CD14-positive monocyte (primary cell): ENCODE data around the gene TMEM184B. TPM values are rescaled to one million over a fixed set of nuclear protein-coding genes. Genes with fewer than 3 reads are reported as not detected.

Source experiments
- DNase-seq, 3 donors: peaks; one replicate each; pipeline ENCODE4 v3.0.0-alpha.2; 2011 to 2022
- H2AFZ ChIP-seq: 2 replicates; pipeline ENCODE4 v1.6.0; 2012; ENCODE audit warnings: mild to moderate bottlenecking, low read depth, low read length, inconsistent platforms; ENCODE audit not compliant: insufficient read depth, poor library complexity, severe bottlenecking
- H3K27ac ChIP-seq, 2 donors: 1 replicate in 1 of 2; 2 replicates in 1 of 2; pipeline ENCODE4 v1.5.1; 2012 to 2013; ENCODE audit warnings: low read length in 2 of 2, control low read depth in 1 of 2, inconsistent platforms in 1 of 2, low read depth in 1 of 2, mild to moderate bottlenecking in 1 of 2
- H3K27me3 ChIP-seq, 2 donors: one replicate each; pipeline versions ENCODE4 v1.6.0 to v1.6.1; 2011 to 2013; ENCODE audit warnings: low read length in 2 of 2; ENCODE audit not compliant: control insufficient read depth in 2 of 2, insufficient read depth in 2 of 2
- H3K36me3 ChIP-seq, 2 donors: replicated peaks in 1 of 2; 1 replicate in 1 of 2; 2 replicates in 1 of 2; pipeline versions ENCODE4 v1.5.1 to v1.6.1; 2012 to 2013; ENCODE audit warnings: low read length in 2 of 2, control low read depth in 1 of 2, inconsistent platforms in 1 of 2, mild to moderate bottlenecking in 1 of 2; ENCODE audit not compliant: insufficient read depth in 2 of 2, control insufficient read depth in 1 of 2
- H3K4me1 ChIP-seq, 2 donors: 1 replicate in 1 of 2; 2 replicates in 1 of 2; pipeline versions ENCODE4 v1.5.1 to v1.6.1; 2012 to 2013; ENCODE audit warnings: low read length in 2 of 2, control low read depth in 1 of 2, inconsistent platforms in 1 of 2, mild to moderate bottlenecking in 1 of 2, moderate library complexity in 1 of 2; ENCODE audit not compliant: insufficient read depth in 2 of 2, control insufficient read depth in 1 of 2
- H3K4me2 ChIP-seq: replicated peaks from 2 replicates; pipeline ENCODE3; 2012; ENCODE audit warnings: low read length, moderate library complexity, mild to moderate bottlenecking; ENCODE audit not compliant: poor library complexity, severe bottlenecking; ENCODE audit errors: extremely low read depth
- H3K4me3 ChIP-seq, 3 experiments: fragments of 200-600 bp in 1 of 3; sonication (generic) in 1 of 3; replicated peaks in 1 of 3; 1 replicate in 2 of 3; 2 replicates in 1 of 3; pipeline ENCODE4 v1.5.1; 2011 to 2013; ENCODE audit warnings: low read length in 3 of 3, mild to moderate bottlenecking in 3 of 3, control low read depth in 2 of 3, low read depth in 2 of 3, inconsistent platforms in 1 of 3, moderate library complexity in 1 of 3
- H3K79me2 ChIP-seq: 2 replicates; pipeline ENCODE4 v1.6.0; 2012; ENCODE audit warnings: mild to moderate bottlenecking, control low read depth, inconsistent platforms, low read length, moderate library complexity; ENCODE audit not compliant: insufficient read depth
- H3K9ac ChIP-seq: 2 replicates; pipeline ENCODE4 v1.6.0; 2017; ENCODE audit warnings: low read length, mild to moderate bottlenecking; ENCODE audit not compliant: insufficient read depth, poor library complexity, severe bottlenecking
- H3K9me3 ChIP-seq, 2 donors: replicated peaks in 1 of 2; 1 replicate in 1 of 2; 2 replicates in 1 of 2; pipeline versions ENCODE4 v1.5.1 to v1.6.1; 2012 to 2013; ENCODE audit warnings: low read length in 2 of 2, control low read depth in 1 of 2; ENCODE audit not compliant: control insufficient read depth in 1 of 2, insufficient read depth in 1 of 2
- H4K20me1 ChIP-seq: 2 replicates; pipeline ENCODE4 v1.6.0; 2012; ENCODE audit warnings: mild to moderate bottlenecking, low read length, control low read depth, moderate library complexity; ENCODE audit not compliant: insufficient read depth
- H3K27ac Mint-ChIP-seq, 7 donors: one replicate each; pipeline ENCODE4 v1.8.0; 2020; ENCODE audit warnings: mild to moderate bottlenecking in 7 of 7, mixed read lengths in 7 of 7, moderate library complexity in 6 of 7, inconsistent platforms in 2 of 7
- H3K27me3 Mint-ChIP-seq, 3 donors: one replicate each; pipeline ENCODE4 v1.8.0; 2021 to 2022; ENCODE audit warnings: low read depth in 3 of 3, mild to moderate bottlenecking in 3 of 3, mixed read lengths in 3 of 3, moderate library complexity in 3 of 3, inconsistent platforms in 1 of 3
- H3K36me3 Mint-ChIP-seq, 2 donors: one replicate each; pipeline ENCODE4 v1.8.0; 2020; ENCODE audit warnings: mixed read lengths in 2 of 2, inconsistent platforms in 1 of 2, mild to moderate bottlenecking in 1 of 2
- H3K4me1 Mint-ChIP-seq: one replicate; pipeline ENCODE4 v1.8.0; 2020; ENCODE audit warnings: mild to moderate bottlenecking, mixed read lengths
- H3K4me3 Mint-ChIP-seq, 2 donors: one replicate each; pipeline ENCODE4 v1.8.0; 2020; ENCODE audit warnings: mild to moderate bottlenecking in 2 of 2, mixed read lengths in 2 of 2, moderate library complexity in 1 of 2
- H3K9me3 Mint-ChIP-seq, 7 donors: one replicate each; pipeline ENCODE4 v1.8.0; 2020 to 2022; ENCODE audit warnings: mixed read lengths in 7 of 7, mild to moderate bottlenecking in 6 of 7, moderate library complexity in 6 of 7, inconsistent platforms in 2 of 7
- WGBS: methylation state at CpG from one replicate; pipeline ENCODE4 v1.1.5; 2013; ENCODE audit warnings: missing lambda C conversion rate; ENCODE audit not compliant: insufficient coverage; 5-methylcytosine and 5-hydroxymethylcytosine counted together
- intact Hi-C, 2 donors: fragments of 100-400 bp; cut with micrococcal nuclease; formaldehyde crosslinking; loops; one replicate each; pipeline versions ENCODE4 v1.15.0 to v1.15.1; 2023
- polyA plus RNA-seq, 3 donors: library from polyadenylated mRNA; depleted of rRNA in 1 of 3; unstranded in 2 of 3; stranded (reverse) in 1 of 3; fragments of 300-500 nt in 2 of 3; fragments of >200 nt in 1 of 3; fragmentation: Illumina TruSeq in 2 of 3; gene quantifications; 1 replicate in 2 of 3; 2 replicates in 1 of 3; pipeline ENCODE4 v1.2.3, GENCODE V29; 2012 to 2021
- TF ChIP-seq, protein P1 (sequence below): fragments of 200-600 bp; IDR thresholded peaks from one replicate; pipeline ENCODE4 v1.8.0; 2022; ENCODE audit warnings: antibody characterized with exemption, mild to moderate bottlenecking

Gene TMEM184B
- polyA plus RNA-seq, 3 donors: 7.4 to 17.7 (median 10.6) TPM

DNA sequence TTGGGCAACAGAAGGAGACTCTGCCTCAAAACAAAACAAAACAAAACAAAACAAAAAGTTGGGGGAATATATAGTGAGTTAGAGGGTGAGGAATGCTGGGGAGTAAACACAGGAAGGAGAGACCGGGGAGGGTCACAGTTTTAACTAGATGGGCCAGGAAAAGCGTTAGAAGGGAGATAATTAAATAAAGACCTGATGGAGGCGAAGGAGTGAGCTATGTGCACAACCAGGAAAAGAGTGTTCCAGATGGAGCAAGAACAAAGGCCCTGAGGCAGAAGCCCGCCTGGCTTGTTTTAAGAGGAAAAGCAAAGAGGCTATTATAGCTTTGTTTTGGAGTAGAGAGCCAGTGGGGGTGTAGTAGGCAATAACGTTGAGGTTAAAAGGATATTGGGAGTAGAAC, 86.4 kb downstream of the TMEM184B start:
- H3K27ac Mint-ChIP-seq: no peak overlapping the region
- Histone ChIP-seq H3K79me2 (no peaks in the 10 kb centered on the region), H3K9ac (no peak overlapping the region), H3K4me2 (no peak overlapping the region), H3K4me3 (no peak overlapping the region), H3K4me1 (peaks cover under 1 to 9% of the 10 kb centered on the region in 2 donors), H2AFZ (no peak overlapping the region), H3K9me3 (no peaks in the 10 kb centered on the region), H3K36me3 (no peaks in the 10 kb centered on the region), H4K20me1 (no peaks in the 10 kb centered on the region), H3K27ac (no peak overlapping the region), H3K27me3 (no peaks in the 10 kb centered on the region)
- peaks cover 7% of the 10 kb centered on the region for H3K4me1 Mint-ChIP-seq
- intact Hi-C loops: no loop called here
- 80% methylated on average over 5 of the region's 5 CpGs for WGBS
- no peak for DNase-seq
- TF ChIP-seq, protein P1, sequence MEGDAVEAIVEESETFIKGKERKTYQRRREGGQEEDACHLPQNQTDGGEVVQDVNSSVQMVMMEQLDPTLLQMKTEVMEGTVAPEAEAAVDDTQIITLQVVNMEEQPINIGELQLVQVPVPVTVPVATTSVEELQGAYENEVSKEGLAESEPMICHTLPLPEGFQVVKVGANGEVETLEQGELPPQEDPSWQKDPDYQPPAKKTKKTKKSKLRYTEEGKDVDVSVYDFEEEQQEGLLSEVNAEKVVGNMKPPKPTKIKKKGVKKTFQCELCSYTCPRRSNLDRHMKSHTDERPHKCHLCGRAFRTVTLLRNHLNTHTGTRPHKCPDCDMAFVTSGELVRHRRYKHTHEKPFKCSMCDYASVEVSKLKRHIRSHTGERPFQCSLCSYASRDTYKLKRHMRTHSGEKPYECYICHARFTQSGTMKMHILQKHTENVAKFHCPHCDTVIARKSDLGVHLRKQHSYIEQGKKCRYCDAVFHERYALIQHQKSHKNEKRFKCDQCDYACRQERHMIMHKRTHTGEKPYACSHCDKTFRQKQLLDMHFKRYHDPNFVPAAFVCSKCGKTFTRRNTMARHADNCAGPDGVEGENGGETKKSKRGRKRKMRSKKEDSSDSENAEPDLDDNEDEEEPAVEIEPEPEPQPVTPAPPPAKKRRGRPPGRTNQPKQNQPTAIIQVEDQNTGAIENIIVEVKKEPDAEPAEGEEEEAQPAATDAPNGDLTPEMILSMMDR: no peak
- H3K36me3 Mint-ChIP-seq: no peaks in the 10 kb centered on the region
- H3K27me3 Mint-ChIP-seq: peaks cover 0 to 2% (median 1%) of the 10 kb centered on the region in 3 donors
- peaks cover 0 to under 1% (median 0%) of the 10 kb centered on the region in 7 donors for H3K9me3 Mint-ChIP-seq
- no peak overlapping the region for H3K4me3 Mint-ChIP-seq

DNA sequence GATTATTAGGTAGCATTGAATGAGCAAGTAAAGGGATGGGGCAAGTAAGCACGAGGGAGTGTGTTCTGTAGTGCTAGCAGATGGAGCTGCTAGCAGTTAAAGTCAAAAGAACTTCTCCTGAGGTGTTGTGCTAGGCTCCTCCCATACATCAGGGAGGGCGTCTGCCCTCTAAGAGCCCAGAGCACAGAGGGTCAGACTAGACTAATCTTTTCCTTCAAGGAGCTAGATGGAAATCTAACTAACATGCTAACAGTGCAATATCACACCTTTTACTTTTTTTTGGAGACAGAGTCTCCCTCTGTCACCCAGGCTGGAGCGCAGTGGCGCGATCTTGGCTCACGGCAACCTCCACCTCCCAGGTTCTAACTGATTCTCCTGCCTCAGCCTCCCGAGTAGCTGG, 88.0 kb downstream of the TMEM184B start:
- 94% methylated on average over 5 of the region's 7 CpGs for WGBS
- TF ChIP-seq, protein P1: no peak
- H3K9ac ChIP-seq: no peak overlapping the region

More for the DNA sequence above, 88.0 kb downstream of the TMEM184B start:
- Histone ChIP-seq H3K27ac (no peak overlapping the region), H3K36me3 (no peaks in the 10 kb centered on the region), H3K4me3 (no peak overlapping the region), H3K4me1 (peaks cover 17 to 26% of the 10 kb centered on the region in 2 donors), H3K4me2 (no peak overlapping the region), H2AFZ (no peak overlapping the region), H3K27me3 (no peaks in the 10 kb centered on the region), H3K79me2 (no peaks in the 10 kb centered on the region), H3K9me3 (no peaks in the 10 kb centered on the region), H4K20me1 (no peaks in the 10 kb centered on the region)
- DNase-seq: no peak
- intact Hi-C loops: no loop called here
- no peak overlapping the region for H3K27ac Mint-ChIP-seq
- peaks cover 24% of the 10 kb centered on the region for H3K4me1 Mint-ChIP-seq
- H3K4me3 Mint-ChIP-seq: no peak overlapping the region
- H3K36me3 Mint-ChIP-seq: no peaks in the 10 kb centered on the region
- peaks cover 0 to 2% (median 1%) of the 10 kb centered on the region in 3 donors for H3K27me3 Mint-ChIP-seq
- H3K9me3 Mint-ChIP-seq: peaks cover 0 to 2% (median 0%) of the 10 kb centered on the region in 7 donors
